Loucy (cell line): ENCODE measurements around the gene CEP97.

Source experiments
- H2AFZ ChIP-seq: fragments of 200-600 bp; sonication (generic); 2 replicates; pipeline ENCODE4 v1.6.0; 2016; ENCODE audit warnings: antibody characterized with exemption, mild to moderate bottlenecking, low read length, moderate library complexity
- H3F3A ChIP-seq: fragments of 200-600 bp; 2 replicates; pipeline ENCODE4 v1.6.0; 2016; ENCODE audit warnings: antibody characterized with exemption, low read depth, mild to moderate bottlenecking
- H3K27me3 ChIP-seq: fragments of 200-600 bp; sonication (generic); 2 replicates; pipeline ENCODE4 v1.6.1; 2014; ENCODE audit warnings: low read length, mild to moderate bottlenecking; ENCODE audit not compliant: insufficient read depth, poor library complexity, severe bottlenecking
- H3K36me3 ChIP-seq: fragments of 200-600 bp; sonication (generic); 2 replicates; pipeline ENCODE4 v1.6.1; 2016; ENCODE audit warnings: low read length; ENCODE audit not compliant: insufficient read depth
- H3K4me1 ChIP-seq: fragments of 200-600 bp; sonication (generic); 2 replicates; pipeline ENCODE4 v1.5.1; 2014; ENCODE audit warnings: low read length, mild to moderate bottlenecking; ENCODE audit not compliant: insufficient read depth, poor library complexity, severe bottlenecking
- H3K4me2 ChIP-seq: fragments of 200-600 bp; sonication (generic); 2 replicates; pipeline ENCODE4 v1.6.0; 2014; ENCODE audit warnings: antibody characterized with exemption, low read length, low read depth, mild to moderate bottlenecking; ENCODE audit not compliant: poor library complexity, severe bottlenecking
- H3K4me3 ChIP-seq: fragments of 200-600 bp; sonication (generic); 2 replicates; pipeline ENCODE4 v1.5.1; 2014; ENCODE audit warnings: low read length, mild to moderate bottlenecking, mixed read lengths; ENCODE audit not compliant: poor library complexity, severe bottlenecking
- H3K79me2 ChIP-seq: fragments of 200-600 bp; sonication (generic); 2 replicates; pipeline ENCODE4 v1.6.1; 2014; ENCODE audit warnings: low read length; ENCODE audit not compliant: insufficient read depth
- H3K9ac ChIP-seq: fragments of 200-600 bp; sonication (generic); 2 replicates; pipeline ENCODE4 v1.6.0; 2014; ENCODE audit warnings: mild to moderate bottlenecking, low read depth, low read length, moderate library complexity; ENCODE audit not compliant: poor library complexity, severe bottlenecking
- H3K9me2 ChIP-seq: fragments of 200-600 bp; sonication (generic); replicated peaks from 2 replicates; pipeline ENCODE4 v1.6.1; 2016; ENCODE audit warnings: low read depth, low read length, mixed read lengths
- H3K9me3 ChIP-seq: fragments of 200-600 bp; sonication (generic); 2 replicates; pipeline ENCODE4 v1.6.1; 2014; ENCODE audit warnings: mild to moderate bottlenecking, antibody characterized with exemption, low read length, low read depth; ENCODE audit not compliant: insufficient read depth
- H4K20me1 ChIP-seq: fragments of 200-600 bp; sonication (generic); 2 replicates; pipeline ENCODE4 v1.6.0; 2014; ENCODE audit warnings: antibody characterized with exemption, low read length, mild to moderate bottlenecking; ENCODE audit not compliant: insufficient read depth, poor library complexity, severe bottlenecking
- EZH2phosphoT487 ChIP-seq: fragments of 200-600 bp; IDR thresholded peaks from 2 replicates; pipeline ENCODE4 v1.6.1; 2018; ENCODE audit warnings: antibody characterized with exemption, mild to moderate bottlenecking, moderate library complexity, borderline replicate concordance
- TF ChIP-seq, protein P1 (sequence below): fragments of 200-600 bp; sonication (generic); conservative IDR thresholded peaks from 2 replicates; pipeline ENCODE4 v1.5.1; 2014; ENCODE audit warnings: mild to moderate bottlenecking, antibody characterized with exemption, low read length

CEP97 gene

DNA sequence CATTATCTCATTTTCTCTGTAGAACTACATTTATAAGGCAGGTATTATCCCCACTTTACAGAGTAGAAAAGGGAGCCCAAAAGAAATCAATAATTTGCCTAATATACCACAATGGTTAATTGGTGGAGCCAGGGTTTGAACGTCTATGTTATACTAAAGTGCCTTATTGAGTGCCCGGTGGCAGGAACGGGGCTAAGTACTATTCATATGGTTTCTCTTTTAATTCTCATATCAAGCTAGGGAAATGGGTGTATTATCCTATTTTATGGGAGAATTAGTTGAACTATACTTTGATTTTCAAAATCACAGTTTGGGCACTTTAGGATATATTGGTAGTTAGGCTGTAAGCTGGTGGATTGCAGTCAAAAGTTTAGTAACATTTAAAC, 1.5 kb downstream of the CEP97 start:
- TF ChIP-seq EZH2phosphoT487 = no peak
- TF ChIP-seq, protein P1, sequence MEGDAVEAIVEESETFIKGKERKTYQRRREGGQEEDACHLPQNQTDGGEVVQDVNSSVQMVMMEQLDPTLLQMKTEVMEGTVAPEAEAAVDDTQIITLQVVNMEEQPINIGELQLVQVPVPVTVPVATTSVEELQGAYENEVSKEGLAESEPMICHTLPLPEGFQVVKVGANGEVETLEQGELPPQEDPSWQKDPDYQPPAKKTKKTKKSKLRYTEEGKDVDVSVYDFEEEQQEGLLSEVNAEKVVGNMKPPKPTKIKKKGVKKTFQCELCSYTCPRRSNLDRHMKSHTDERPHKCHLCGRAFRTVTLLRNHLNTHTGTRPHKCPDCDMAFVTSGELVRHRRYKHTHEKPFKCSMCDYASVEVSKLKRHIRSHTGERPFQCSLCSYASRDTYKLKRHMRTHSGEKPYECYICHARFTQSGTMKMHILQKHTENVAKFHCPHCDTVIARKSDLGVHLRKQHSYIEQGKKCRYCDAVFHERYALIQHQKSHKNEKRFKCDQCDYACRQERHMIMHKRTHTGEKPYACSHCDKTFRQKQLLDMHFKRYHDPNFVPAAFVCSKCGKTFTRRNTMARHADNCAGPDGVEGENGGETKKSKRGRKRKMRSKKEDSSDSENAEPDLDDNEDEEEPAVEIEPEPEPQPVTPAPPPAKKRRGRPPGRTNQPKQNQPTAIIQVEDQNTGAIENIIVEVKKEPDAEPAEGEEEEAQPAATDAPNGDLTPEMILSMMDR = no peak
- no peaks in the 10 kb centered on the region for H3K9me2 ChIP-seq
- H3F3A ChIP-seq = peaks cover 6% of the 10 kb centered on the region; the same call in 1 of the 2 replicates
- peaks cover 42% of the 10 kb centered on the region for H3K79me2 ChIP-seq
- peaks cover 13% of the 10 kb centered on the region for H4K20me1 ChIP-seq
- peak overlapping the region; percentile 98 for H3K4me3 ChIP-seq
- peak overlapping the region; percentile 97 for H2AFZ ChIP-seq
- peak overlapping the region; percentile 91 for H3K9ac ChIP-seq
- no peaks in the 10 kb centered on the region for H3K9me3 ChIP-seq
- H3K36me3 ChIP-seq = peaks cover 21% of the 10 kb centered on the region; the same call in 1 of the 2 replicates
- H3K4me2 ChIP-seq = peak overlapping the region; percentile 87
- peaks cover 36% of the 10 kb centered on the region for H3K4me1 ChIP-seq
- H3K27me3 ChIP-seq = no peaks in the 10 kb centered on the region

DNA sequence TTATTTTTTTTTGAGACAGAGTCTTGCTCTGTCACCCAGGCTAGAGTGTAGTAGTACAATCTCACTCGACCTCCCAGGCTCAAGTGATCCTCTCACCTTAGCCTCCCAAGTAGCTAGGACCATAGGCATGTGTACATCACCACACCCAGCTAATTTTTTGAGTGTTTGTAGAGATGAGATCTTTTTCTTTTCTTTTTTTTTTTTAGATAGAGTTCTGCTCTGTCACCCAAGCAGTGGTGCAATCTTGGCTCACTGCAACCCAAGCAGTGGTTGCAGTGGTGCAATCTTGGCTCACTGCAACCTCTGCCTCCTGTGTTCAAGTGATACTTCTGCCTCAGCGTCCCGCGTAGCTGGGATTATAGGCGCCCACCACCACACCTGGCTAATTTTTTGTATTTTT, 5.2 kb downstream of the CEP97 start:
- peaks cover 28% of the 10 kb centered on the region for H3K4me1 ChIP-seq
- H3K4me2 ChIP-seq = no peak overlapping the region
- no peaks in the 10 kb centered on the region for H3K27me3 ChIP-seq
- peaks cover 13% of the 10 kb centered on the region for H4K20me1 ChIP-seq
- peaks cover 49% of the 10 kb centered on the region for H3K79me2 ChIP-seq
- TF ChIP-seq, protein P1 = no peak
- no peak for TF ChIP-seq EZH2phosphoT487
- H3K9me3 ChIP-seq = no peaks in the 10 kb centered on the region
- no peaks in the 10 kb centered on the region for H3K9me2 ChIP-seq
- no peak overlapping the region for H2AFZ ChIP-seq
- H3K9ac ChIP-seq = no peak overlapping the region
- no peak overlapping the region for H3K4me3 ChIP-seq
- H3F3A ChIP-seq = no peaks in the 10 kb centered on the region
- H3K36me3 ChIP-seq = peaks cover 53% of the 10 kb centered on the region

DNA sequence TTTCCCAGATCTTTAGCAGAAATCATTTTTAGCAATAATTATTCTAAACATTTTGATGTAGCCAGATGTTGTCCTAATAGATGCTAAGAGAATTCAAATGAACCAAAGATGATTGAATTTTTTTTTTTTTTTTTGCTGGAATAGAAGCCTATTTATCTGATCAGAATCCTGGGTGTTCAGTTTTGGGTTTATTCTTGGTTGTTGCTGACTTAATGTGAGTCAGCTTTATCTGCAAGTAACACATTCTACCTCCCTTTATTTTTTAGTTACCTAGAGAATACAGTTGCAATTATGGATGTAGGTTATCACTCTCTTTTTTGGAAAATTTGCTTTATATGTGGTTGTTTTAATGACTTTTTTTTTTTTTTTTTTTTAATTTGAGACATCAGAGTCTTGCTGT, 6.4 kb downstream of the CEP97 start:
- peaks cover 66% of the 10 kb centered on the region for H3K36me3 ChIP-seq
- TF ChIP-seq, protein P1 = no peak
- no peak for TF ChIP-seq EZH2phosphoT487

More for the DNA sequence above, 6.4 kb downstream of the CEP97 start:
- peaks cover 47% of the 10 kb centered on the region for H3K79me2 ChIP-seq
- H3F3A ChIP-seq = no peaks in the 10 kb centered on the region
- H3K4me2 ChIP-seq = no peak overlapping the region
- no peak overlapping the region for H2AFZ ChIP-seq
- no peak overlapping the region for H3K4me3 ChIP-seq
- H3K9ac ChIP-seq = no peak overlapping the region
- no peaks in the 10 kb centered on the region for H3K9me2 ChIP-seq
- H3K9me3 ChIP-seq = no peaks in the 10 kb centered on the region
- peaks cover 13% of the 10 kb centered on the region for H4K20me1 ChIP-seq
- no peaks in the 10 kb centered on the region for H3K27me3 ChIP-seq
- H3K4me1 ChIP-seq = peaks cover 26% of the 10 kb centered on the region
